ENCODE results near the gene STYXL1.

DNA sequence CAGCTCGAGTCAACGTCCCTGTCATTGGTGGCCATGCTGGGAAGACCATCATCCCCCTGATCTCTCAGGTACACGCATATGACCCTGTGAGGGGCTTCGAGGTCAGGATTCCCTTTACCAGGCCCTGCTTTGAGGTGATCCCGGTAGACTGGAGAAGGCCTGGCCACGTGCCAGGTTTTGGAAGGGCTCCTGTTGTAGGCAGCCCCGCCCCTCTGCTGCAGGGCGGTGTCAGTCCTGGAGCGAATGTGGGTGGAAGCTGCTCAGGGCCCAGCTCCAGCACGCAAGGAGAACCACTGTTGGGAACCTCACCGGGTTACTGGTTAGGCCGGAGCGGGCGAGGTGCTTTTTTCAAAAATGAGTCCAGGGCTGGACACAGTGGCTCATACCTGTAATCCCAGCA is 15.7 kb upstream of the STYXL1 start:
- TF ChIP-seq, protein P1, sequence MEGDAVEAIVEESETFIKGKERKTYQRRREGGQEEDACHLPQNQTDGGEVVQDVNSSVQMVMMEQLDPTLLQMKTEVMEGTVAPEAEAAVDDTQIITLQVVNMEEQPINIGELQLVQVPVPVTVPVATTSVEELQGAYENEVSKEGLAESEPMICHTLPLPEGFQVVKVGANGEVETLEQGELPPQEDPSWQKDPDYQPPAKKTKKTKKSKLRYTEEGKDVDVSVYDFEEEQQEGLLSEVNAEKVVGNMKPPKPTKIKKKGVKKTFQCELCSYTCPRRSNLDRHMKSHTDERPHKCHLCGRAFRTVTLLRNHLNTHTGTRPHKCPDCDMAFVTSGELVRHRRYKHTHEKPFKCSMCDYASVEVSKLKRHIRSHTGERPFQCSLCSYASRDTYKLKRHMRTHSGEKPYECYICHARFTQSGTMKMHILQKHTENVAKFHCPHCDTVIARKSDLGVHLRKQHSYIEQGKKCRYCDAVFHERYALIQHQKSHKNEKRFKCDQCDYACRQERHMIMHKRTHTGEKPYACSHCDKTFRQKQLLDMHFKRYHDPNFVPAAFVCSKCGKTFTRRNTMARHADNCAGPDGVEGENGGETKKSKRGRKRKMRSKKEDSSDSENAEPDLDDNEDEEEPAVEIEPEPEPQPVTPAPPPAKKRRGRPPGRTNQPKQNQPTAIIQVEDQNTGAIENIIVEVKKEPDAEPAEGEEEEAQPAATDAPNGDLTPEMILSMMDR (IDR thresholded peaks at IDR 0.05), result no peak
- no peak for TF ChIP-seq POLR2AphosphoS5 (IDR thresholded peaks at IDR 0.05)
